CD4-positive, CD25-positive, alpha-beta regulatory T cell (primary cell): Measurements from ENCODE around the gene FOLR1. TPM values are rescaled to one million over a fixed set of nuclear protein-coding genes. Genes with fewer than 3 reads are reported as not detected.
A peak's percentile ranks its signal among the peaks of the same experiment; 100 is the strongest.

ENCODE experiments used
- ATAC-seq, 2 donors: fragments of 150-1000 bp; cut with Tn5 transposase; one replicate each; pipeline ENCODE4 v1.10.0; 2021; ENCODE audit warnings: low read depth in 2 of 2, moderate number of reproducible peaks in 2 of 2, moderate library complexity in 1 of 2
- DNase-seq, 3 donors: peaks; one replicate each; pipeline versions ENCODE4 v3.0.0 to v3.0.0-alpha.2; 2012 to 2022; ENCODE audit warnings: mixed read lengths in 1 of 3
- H3K27ac ChIP-seq: one replicate; pipeline ENCODE4 v1.7.0; 2013; ENCODE audit warnings: mild to moderate bottlenecking, low read length; ENCODE audit not compliant: insufficient read depth, poor library complexity, severe bottlenecking
- H3K27me3 ChIP-seq: one replicate; pipeline ENCODE4 v1.7.0; 2013; ENCODE audit warnings: low read length; ENCODE audit not compliant: control insufficient read depth, insufficient read depth
- H3K36me3 ChIP-seq: one replicate; pipeline ENCODE4 v1.7.0; 2013; ENCODE audit warnings: mild to moderate bottlenecking, low read length, moderate library complexity; ENCODE audit not compliant: control insufficient read depth, insufficient read depth
- H3K4me1 ChIP-seq: 2 replicates; pipeline ENCODE4 v1.7.0; 2013; ENCODE audit warnings: mild to moderate bottlenecking, low read length; ENCODE audit not compliant: insufficient read depth, control insufficient read depth, poor library complexity, severe bottlenecking
- H3K4me3 ChIP-seq: one replicate; pipeline ENCODE4 v1.7.0; 2013; ENCODE audit warnings: low read depth, mild to moderate bottlenecking, low read length, moderate library complexity
- H3K9me3 ChIP-seq, 2 experiments: 1 replicate in 1 of 2; 2 replicates in 1 of 2; pipeline ENCODE4 v1.7.0; 2013; ENCODE audit warnings: low read length in 2 of 2, mild to moderate bottlenecking in 1 of 2, moderate library complexity in 1 of 2; ENCODE audit not compliant: control insufficient read depth in 2 of 2
- H3K27ac Mint-ChIP-seq, 3 donors: one replicate each; pipeline ENCODE4 v1.8.0; 2020 to 2022; ENCODE audit warnings: mild to moderate bottlenecking in 3 of 3, mixed read lengths in 3 of 3, moderate library complexity in 2 of 3
- H3K27me3 Mint-ChIP-seq: one replicate; pipeline ENCODE4 v1.8.0; 2022; ENCODE audit warnings: mild to moderate bottlenecking, mixed read lengths
- H3K36me3 Mint-ChIP-seq: one replicate; pipeline ENCODE4 v1.8.0; 2020; ENCODE audit warnings: mixed read lengths
- H3K4me1 Mint-ChIP-seq, 4 donors: one replicate each; pipeline ENCODE4 v1.8.0; 2020 to 2022; ENCODE audit warnings: mixed read lengths in 4 of 4, mild to moderate bottlenecking in 1 of 4
- H3K4me3 Mint-ChIP-seq, 4 donors: one replicate each; pipeline ENCODE4 v1.8.0; 2020 to 2022; ENCODE audit warnings: mild to moderate bottlenecking in 4 of 4, mixed read lengths in 4 of 4, moderate library complexity in 3 of 4
- H3K9me3 Mint-ChIP-seq, 7 donors: one replicate each; pipeline ENCODE4 v1.8.0; 2020 to 2022; ENCODE audit warnings: mixed read lengths in 7 of 7, mild to moderate bottlenecking in 3 of 7, moderate library complexity in 2 of 7
- polyA plus RNA-seq, 4 donors: library from polyadenylated mRNA; unstranded; fragments of 300-500 nt; fragmentation: Illumina TruSeq; gene quantifications; one replicate each; pipeline ENCODE4 v1.2.3, GENCODE V29; 2021
- total RNA-seq: library from RNA; stranded (reverse); gene quantifications from one replicate; pipeline ENCODE4 v1.2.3, GENCODE V29; 2022

FOLR1 gene
- total and polyA plus RNA-seq, 5 donors from 2014 or later: not detected

DNA sequence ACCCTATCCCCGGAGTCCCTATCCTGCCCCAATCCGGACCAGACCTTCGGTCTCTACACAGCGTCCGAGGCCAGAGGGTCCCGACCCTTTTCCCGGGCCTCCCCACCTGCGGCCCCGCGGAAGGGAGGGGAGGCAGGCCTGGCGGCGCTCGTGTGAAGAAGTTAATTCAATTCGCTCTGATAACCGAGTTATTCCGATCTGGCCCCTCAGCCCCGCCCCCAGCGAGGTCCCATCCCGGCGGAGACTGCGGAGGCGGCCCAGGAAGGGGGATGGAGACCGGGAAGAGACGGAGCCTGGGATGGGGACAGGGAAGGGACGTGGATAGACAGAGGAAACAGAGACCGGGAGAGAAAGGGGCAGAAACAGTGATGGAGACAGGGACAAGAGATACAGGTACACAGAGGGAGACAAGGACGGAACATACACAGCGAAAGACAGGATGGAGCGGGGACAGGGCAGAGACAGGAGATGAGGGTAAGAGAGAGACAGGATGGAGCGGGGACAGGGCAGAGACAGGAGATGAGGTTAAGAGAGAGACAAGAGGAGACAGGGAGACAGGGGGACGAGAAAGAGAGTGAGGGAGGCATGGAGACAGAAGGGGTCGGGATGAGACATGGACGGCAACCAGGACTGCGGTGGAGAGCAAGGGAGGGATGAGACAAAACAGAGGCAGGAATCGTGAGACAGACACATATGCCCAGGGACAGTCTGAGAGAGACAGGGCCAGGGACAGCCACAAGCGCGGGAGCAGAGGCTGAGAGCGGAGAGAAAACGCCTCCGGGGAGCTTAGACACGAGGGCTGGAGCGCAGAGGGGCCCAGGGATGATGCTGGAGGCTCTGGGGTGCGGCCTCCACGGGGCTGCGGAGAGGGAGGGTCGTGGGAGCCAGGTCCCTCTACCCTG is 52.7 kb downstream of the FOLR1 start:
- Mint-ChIP-seq H3K9me3 (peaks cover 0 to 3% (median 0%) of the 10 kb centered on the region in 7 donors), H3K36me3 (no peaks in the 10 kb centered on the region), H3K4me3 (peak overlapping the region in 2 of 4 donors; percentile 46 to 81), H3K4me1 (peaks cover 5 to 34% (median 15%) of the 10 kb centered on the region in 4 donors), H3K27me3 (peaks cover 37% of the 10 kb centered on the region), H3K27ac (no peak overlapping the region)
- Histone ChIP-seq H3K36me3 (no peaks in the 10 kb centered on the region), H3K4me1 (peaks cover 22% of the 10 kb centered on the region), H3K4me3 (no peak overlapping the region), H3K9me3 (no peaks in the 10 kb centered on the region), H3K27me3 (peaks cover 33% of the 10 kb centered on the region), H3K27ac (no peak overlapping the region)
- ATAC-seq (no peak), DNase-seq (no peak)

DNA sequence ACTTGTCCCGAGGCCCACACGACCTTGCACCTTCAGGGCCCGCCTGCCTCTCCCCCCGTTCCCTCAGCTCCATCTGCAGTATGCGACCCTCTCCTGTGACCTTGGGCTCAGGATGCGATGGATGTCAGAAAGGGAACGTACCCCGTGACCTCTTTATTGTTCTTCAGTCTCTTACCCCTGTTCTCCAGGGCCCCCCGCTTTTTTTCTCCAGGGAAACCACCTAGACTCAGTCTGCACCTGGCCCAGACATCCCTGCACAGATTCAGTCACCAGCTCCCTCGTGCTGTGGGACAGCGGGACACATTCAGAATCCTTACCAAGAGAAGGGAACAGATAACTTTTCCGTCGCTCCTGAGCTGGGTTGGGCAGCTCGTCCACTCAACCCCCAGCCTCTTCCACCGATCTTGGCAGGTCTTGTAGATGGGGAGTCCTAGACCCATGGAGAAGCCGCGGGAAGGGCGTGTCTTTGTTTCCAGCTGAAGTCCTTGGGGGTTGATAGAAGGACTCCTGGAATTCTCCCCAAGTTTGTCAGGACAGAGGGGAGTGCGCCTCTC is 53.4 kb downstream of the FOLR1 start:
- H3K4me1 Mint-ChIP-seq: peaks cover 3 to 32% (median 13%) of the 10 kb centered on the region in 4 donors
- no peak overlapping the region for H3K27ac Mint-ChIP-seq
- peaks cover 37% of the 10 kb centered on the region for H3K27me3 Mint-ChIP-seq
- H3K36me3 Mint-ChIP-seq: no peaks in the 10 kb centered on the region
- H3K4me3 Mint-ChIP-seq: no peak overlapping the region
- Histone ChIP-seq H3K36me3 (no peaks in the 10 kb centered on the region), H3K4me3 (no peak overlapping the region), H3K27me3 (peaks cover 33% of the 10 kb centered on the region), H3K4me1 (peaks cover 14% of the 10 kb centered on the region), H3K9me3 (no peaks in the 10 kb centered on the region), H3K27ac (no peak overlapping the region)
- H3K9me3 Mint-ChIP-seq: peaks cover 0 to 3% (median 0%) of the 10 kb centered on the region in 7 donors
- no peak for ATAC-seq
- no peak for DNase-seq

Other genes with a start within 250 kb of the FOLR1 start
- 22.8 TPM for gene IL18BP, start 193.2 kb upstream of the FOLR1 start, total RNA-seq
- gene IL18BP, start 193.2 kb upstream of the FOLR1 start, polyA plus RNA-seq: 10 to 100 TPM; 10.4 to 19.1 (median 12.5) TPM
- 272 TPM for gene NUMA1, start 111.6 kb upstream of the FOLR1 start, total RNA-seq
- 10 to 100 TPM; 14.0 to 27.2 (median 20.5) TPM for gene NUMA1, start 111.6 kb upstream of the FOLR1 start, polyA plus RNA-seq
- 1.5 TPM for gene LRRC51, start 111.3 kb upstream of the FOLR1 start, total RNA-seq
- 1 to 10 TPM; 2.8 to 9.4 (median 6.3) TPM for gene LRRC51, start 111.3 kb upstream of the FOLR1 start, polyA plus RNA-seq
- gene LAMTOR1, start 88.8 kb upstream of the FOLR1 start, total RNA-seq: 48.5 TPM
- gene LAMTOR1, start 88.8 kb upstream of the FOLR1 start, polyA plus RNA-seq: 100 to 1,000 TPM in 3 of 4 donors, 10 to 100 TPM in 1; 69.2 to 116 (median 102) TPM
- gene TOMT, start 86.2 kb upstream of the FOLR1 start, total RNA-seq: not detected
- gene TOMT, start 86.2 kb upstream of the FOLR1 start, polyA plus RNA-seq: not detected
- 46.3 TPM for gene ANAPC15, start 79.4 kb upstream of the FOLR1 start, total RNA-seq
- gene ANAPC15, start 79.4 kb upstream of the FOLR1 start, polyA plus RNA-seq: 100 to 1,000 TPM in 2 of 4 donors, 10 to 100 TPM in 2; 86.1 to 103 (median 98.4) TPM
- gene FOLR3, start 56.4 kb upstream of the FOLR1 start, total RNA-seq: not detected
- gene FOLR3, start 56.4 kb upstream of the FOLR1 start, polyA plus RNA-seq: under 1 TPM in 1 of 4 donors, not detected in 3; 0.32 TPM
- gene FOLR2, start 24.7 kb downstream of the FOLR1 start, total RNA-seq: not detected
- under 1 TPM in 1 of 4 donors, not detected in 3; 0.26 TPM for gene FOLR2, start 24.7 kb downstream of the FOLR1 start, polyA plus RNA-seq
- gene INPPL1, start 32.6 kb downstream of the FOLR1 start, total RNA-seq: 101 TPM
- gene INPPL1, start 32.6 kb downstream of the FOLR1 start, polyA plus RNA-seq: 1 to 10 TPM; 3.6 to 4.5 (median 4.2) TPM
- gene PHOX2A, start 52.0 kb downstream of the FOLR1 start, total RNA-seq: not detected
- not detected for gene PHOX2A, start 52.0 kb downstream of the FOLR1 start, polyA plus RNA-seq
- 14.7 TPM for gene CLPB, start 242.4 kb downstream of the FOLR1 start, total RNA-seq
- 1 to 10 TPM; 3.8 to 8.0 (median 5.0) TPM for gene CLPB, start 242.4 kb downstream of the FOLR1 start, polyA plus RNA-seq